ENCODE data around the gene DCAF12L2.
"Not testable (repeated sequence)": the region's sequence is repeated elsewhere in the genome, so short reads cannot be mapped to it uniquely, and the experiment has no call there.

DCAF12L2 gene

GRCh38 chrX:126165721-126166461 is at the start of gene DCAF12L2:
Gene DCAF12L2, minus strand, starts transcription at chrX:126166289. Its CDS starts 365 bp downstream, at chrX:126165924.
- no peak for DNase-seq (ENCODE audit: low spot score)

- DNase-seq (ENCODE audit: low spot score): not testable (repeated sequence)
Observed at GRCh38 chrX:126190888-126191287, 24.8 kb upstream of the DCAF12L2 start.

- no peak for DNase-seq (ENCODE audit: low spot score)
Observed at GRCh38 chrX:126177133-126177840, 11.2 kb upstream of the DCAF12L2 start.

GRCh38 chrX:126170720-126171119 is 4.6 kb upstream of the DCAF12L2 start:
- no peak for DNase-seq (ENCODE audit: low spot score)

GRCh38 chrX:126167560-126167959 is 1.5 kb upstream of the DCAF12L2 start:
- DNase-seq (ENCODE audit: low spot score): no peak

- no peak for DNase-seq (ENCODE audit: low spot score)
Observed at GRCh38 chrX:126165401-126165720, 728 bp downstream of the DCAF12L2 start.

GRCh38 chrX:126164689-126165400 is 1.2 kb downstream of the DCAF12L2 start:
- no peak for DNase-seq (ENCODE audit: low spot score)

- no peak for DNase-seq (ENCODE audit: low spot score)
Observed at GRCh38 chrX:126164226-126164625, 1.9 kb downstream of the DCAF12L2 start.

GRCh38 chrX:126141014-126141413 is 25.1 kb downstream of the DCAF12L2 start:
- no peak for DNase-seq (ENCODE audit: low spot score)

- DNase-seq (ENCODE audit: low spot score): peak; percentile 24
Observed at GRCh38 chrX:126137899-126138298, 28.2 kb downstream of the DCAF12L2 start.

- no peak for DNase-seq (ENCODE audit: low spot score)
Observed at GRCh38 chrX:126124721-126125120, 41.4 kb downstream of the DCAF12L2 start.
